NCI-H146 (cell line): ENCODE data around the gene RAB11FIP2.

Source experiments
- DNase-seq: peaks from one replicate; lab custom pipeline; 2025; lab: John Stamatoyannopoulos, UW

RAB11FIP2 gene

GRCh38 chr10:117980755-117981702, 65.7 kb downstream of the RAB11FIP2 start:
- no peak for DNase-seq

- DNase-seq, result no peak
Measured at GRCh38 chr10:117980216-117980615, 66.5 kb downstream of the RAB11FIP2 start.

- no peak for DNase-seq
Measured at GRCh38 chr10:117972168-117972837, 74.4 kb downstream of the RAB11FIP2 start.

GRCh38 chr10:117970962-117971361, 75.8 kb downstream of the RAB11FIP2 start:
- DNase-seq, result peak; percentile 42

GRCh38 chr10:117969592-117969991, 77.1 kb downstream of the RAB11FIP2 start:
- no peak for DNase-seq

- DNase-seq, result peak; percentile 90
Measured at GRCh38 chr10:117968354-117969182, 78.2 kb downstream of the RAB11FIP2 start.

- peak; percentile 99 for DNase-seq
Measured at GRCh38 chr10:117967149-117967650, 79.5 kb downstream of the RAB11FIP2 start.

- no peak for DNase-seq
Measured at GRCh38 chr10:117965984-117966383, 80.8 kb downstream of the RAB11FIP2 start.

GRCh38 chr10:117964536-117964935, 82.2 kb downstream of the RAB11FIP2 start:
- no peak for DNase-seq

- DNase-seq, result no peak
Measured at GRCh38 chr10:117960345-117960935, 86.3 kb downstream of the RAB11FIP2 start.

- DNase-seq, result no peak
Measured at GRCh38 chr10:117956972-117957371, 89.8 kb downstream of the RAB11FIP2 start.

GRCh38 chr10:117955176-117955575, 91.6 kb downstream of the RAB11FIP2 start:
- DNase-seq, result no peak
